Glutamatergic neuron (in vitro differentiated cells): ENCODE data around the gene PRKAR1B. TPM values are rescaled to one million over a fixed set of nuclear protein-coding genes. Genes with fewer than 3 reads are reported as not detected.

Experiments used
- DNase-seq: peaks from one replicate; pipeline ENCODE4 v3.0.0; 2022
- H3K27ac Mint-ChIP-seq: one replicate; pipeline ENCODE4 v1.8.0; 2020; ENCODE audit warnings: mild to moderate bottlenecking, mixed read lengths, inconsistent platforms; ENCODE audit not compliant: unreplicated experiment
- H3K27me3 Mint-ChIP-seq: one replicate; pipeline ENCODE4 v1.8.0; 2020; ENCODE audit warnings: mild to moderate bottlenecking, moderate library complexity, mixed read lengths, inconsistent platforms; ENCODE audit not compliant: unreplicated experiment
- H3K36me3 Mint-ChIP-seq: one replicate; pipeline ENCODE4 v1.8.0; 2020; ENCODE audit warnings: mild to moderate bottlenecking, mixed read lengths, inconsistent platforms; ENCODE audit not compliant: unreplicated experiment
- H3K4me1 Mint-ChIP-seq: one replicate; pipeline ENCODE4 v1.8.0; 2020; ENCODE audit warnings: mild to moderate bottlenecking, low read depth, mixed read lengths, inconsistent platforms; ENCODE audit not compliant: unreplicated experiment
- H3K4me3 Mint-ChIP-seq: one replicate; pipeline ENCODE4 v1.8.0; 2020; ENCODE audit warnings: mild to moderate bottlenecking, mixed read lengths, inconsistent platforms; ENCODE audit not compliant: unreplicated experiment
- H3K9me3 Mint-ChIP-seq: one replicate; pipeline ENCODE4 v1.8.0; 2020; ENCODE audit warnings: mild to moderate bottlenecking, moderate library complexity, mixed read lengths, inconsistent platforms; ENCODE audit not compliant: unreplicated experiment
- CTCF ChIP-seq: fragments of 200-600 bp; sonication (generic); IDR thresholded peaks from one replicate; pipeline ENCODE4 v1.5.0; 2021; ENCODE audit not compliant: partially characterized antibody, unreplicated experiment
- total RNA-seq: library from RNA; stranded (reverse); fragmentation: NEBNext Ultra II Directional; extraction: Animal tissue kit (Norgen Biotek cat#: 25700); gene quantifications from one replicate; pipeline ENCODE4 v1.2.1, GENCODE V29; 2021; ENCODE audit not compliant: unreplicated experiment

PRKAR1B gene
- total RNA-seq, 1 donor from 2014 or later, result 12.8 TPM

GRCh38 chr7:596819-597182 lies 130.3 kb downstream of the PRKAR1B start:
- no peak overlapping the region for H3K27ac Mint-ChIP-seq
- H3K9me3 Mint-ChIP-seq, result peaks cover 3% of the 10 kb centered on the region
- H3K4me3 Mint-ChIP-seq, result no peak overlapping the region
- H3K4me1 Mint-ChIP-seq, result no peaks in the 10 kb centered on the region
- H3K36me3 Mint-ChIP-seq, result no peaks in the 10 kb centered on the region
- TF ChIP-seq CTCF, result no peak
- peak; percentile 0 for DNase-seq
- H3K27me3 Mint-ChIP-seq, result peaks cover 5% of the 10 kb centered on the region

GRCh38 chr7:596071-596818 lies 130.8 kb downstream of the PRKAR1B start:
- Mint-ChIP-seq H3K27ac (no peak overlapping the region), H3K4me3 (no peak overlapping the region), H3K9me3 (peaks cover 3% of the 10 kb centered on the region), H3K27me3 (peaks cover 5% of the 10 kb centered on the region), H3K4me1 (no peaks in the 10 kb centered on the region), H3K36me3 (no peaks in the 10 kb centered on the region)
- peak; percentile 6 for DNase-seq
- TF ChIP-seq CTCF, result no peak

GRCh38 chr7:595621-596010 lies 131.5 kb downstream of the PRKAR1B start:
- H3K27ac Mint-ChIP-seq, result no peak overlapping the region
- no peak overlapping the region for H3K4me3 Mint-ChIP-seq
- no peaks in the 10 kb centered on the region for H3K4me1 Mint-ChIP-seq

GRCh38 chr7:594920-595620 lies 132.0 kb downstream of the PRKAR1B start:
- Mint-ChIP-seq H3K4me3 (no peak overlapping the region), H3K9me3 (peaks cover 3% of the 10 kb centered on the region), H3K27me3 (peaks cover 5% of the 10 kb centered on the region), H3K36me3 (no peaks in the 10 kb centered on the region), H3K4me1 (no peaks in the 10 kb centered on the region), H3K27ac (no peak overlapping the region)
- DNase-seq, result no peak
- no peak for TF ChIP-seq CTCF

More at GRCh38 chr7:595621-596010, 131.5 kb downstream of the PRKAR1B start:
- Mint-ChIP-seq H3K27me3 (peaks cover 5% of the 10 kb centered on the region), H3K9me3 (peaks cover 3% of the 10 kb centered on the region), H3K36me3 (no peaks in the 10 kb centered on the region)
- DNase-seq, result no peak
- TF ChIP-seq CTCF, result no peak
